Measurements from ENCODE around the gene HNRNPA3.

DNA sequence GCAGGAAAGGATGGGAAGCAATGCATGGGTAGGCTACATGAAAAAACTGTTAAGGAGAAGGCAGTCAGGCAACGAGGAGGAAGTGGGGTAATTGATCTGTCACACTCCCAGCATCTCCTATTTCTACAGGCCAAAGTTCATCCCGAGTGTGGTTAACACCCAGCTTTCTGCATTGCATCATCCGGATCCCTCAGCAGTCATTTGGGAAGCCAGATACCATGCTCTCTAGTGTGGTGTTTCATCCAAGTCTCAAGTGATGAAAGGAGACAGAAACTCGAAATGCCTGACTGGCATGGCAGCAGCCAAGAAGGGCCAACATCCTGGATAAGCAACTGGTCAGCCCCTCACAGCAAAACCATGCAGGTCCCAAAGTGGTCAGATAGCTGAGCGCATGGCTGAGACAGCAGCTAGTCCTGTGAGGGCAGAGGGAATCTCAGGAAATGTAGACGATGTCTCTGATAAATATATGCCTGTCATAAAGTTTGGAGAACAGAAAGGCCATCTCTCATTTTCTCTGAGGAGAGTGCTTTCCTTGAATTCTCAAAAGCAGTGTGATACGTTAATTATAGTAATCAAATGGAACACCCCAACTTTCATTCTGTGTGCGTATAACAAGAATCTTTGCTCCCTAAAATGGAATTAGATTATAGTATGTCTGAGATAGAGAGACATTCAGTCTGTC, 24.8 kb upstream of the HNRNPA3 start:
- TF ChIP-seq, protein P1, sequence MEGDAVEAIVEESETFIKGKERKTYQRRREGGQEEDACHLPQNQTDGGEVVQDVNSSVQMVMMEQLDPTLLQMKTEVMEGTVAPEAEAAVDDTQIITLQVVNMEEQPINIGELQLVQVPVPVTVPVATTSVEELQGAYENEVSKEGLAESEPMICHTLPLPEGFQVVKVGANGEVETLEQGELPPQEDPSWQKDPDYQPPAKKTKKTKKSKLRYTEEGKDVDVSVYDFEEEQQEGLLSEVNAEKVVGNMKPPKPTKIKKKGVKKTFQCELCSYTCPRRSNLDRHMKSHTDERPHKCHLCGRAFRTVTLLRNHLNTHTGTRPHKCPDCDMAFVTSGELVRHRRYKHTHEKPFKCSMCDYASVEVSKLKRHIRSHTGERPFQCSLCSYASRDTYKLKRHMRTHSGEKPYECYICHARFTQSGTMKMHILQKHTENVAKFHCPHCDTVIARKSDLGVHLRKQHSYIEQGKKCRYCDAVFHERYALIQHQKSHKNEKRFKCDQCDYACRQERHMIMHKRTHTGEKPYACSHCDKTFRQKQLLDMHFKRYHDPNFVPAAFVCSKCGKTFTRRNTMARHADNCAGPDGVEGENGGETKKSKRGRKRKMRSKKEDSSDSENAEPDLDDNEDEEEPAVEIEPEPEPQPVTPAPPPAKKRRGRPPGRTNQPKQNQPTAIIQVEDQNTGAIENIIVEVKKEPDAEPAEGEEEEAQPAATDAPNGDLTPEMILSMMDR (IDR thresholded peaks at IDR 0.05): no peak
- TF ChIP-seq EP300 (IDR thresholded peaks at IDR 0.05) (no peak), POLR2A (IDR thresholded peaks at IDR 0.05) (no peak), POLR2AphosphoS5 (IDR thresholded peaks at IDR 0.05) (no peak)

Data from suprapubic skin (tissue), 4 donors.